ENCODE measurements around the gene PCOLCE2. TPM values are rescaled to one million over a fixed set of nuclear protein-coding genes. Genes with fewer than 3 reads are reported as not detected.

The PCOLCE2 gene
- total RNA-seq, 2 experiments from 2014 or later = 1.3 to 2.0 TPM

DNA sequence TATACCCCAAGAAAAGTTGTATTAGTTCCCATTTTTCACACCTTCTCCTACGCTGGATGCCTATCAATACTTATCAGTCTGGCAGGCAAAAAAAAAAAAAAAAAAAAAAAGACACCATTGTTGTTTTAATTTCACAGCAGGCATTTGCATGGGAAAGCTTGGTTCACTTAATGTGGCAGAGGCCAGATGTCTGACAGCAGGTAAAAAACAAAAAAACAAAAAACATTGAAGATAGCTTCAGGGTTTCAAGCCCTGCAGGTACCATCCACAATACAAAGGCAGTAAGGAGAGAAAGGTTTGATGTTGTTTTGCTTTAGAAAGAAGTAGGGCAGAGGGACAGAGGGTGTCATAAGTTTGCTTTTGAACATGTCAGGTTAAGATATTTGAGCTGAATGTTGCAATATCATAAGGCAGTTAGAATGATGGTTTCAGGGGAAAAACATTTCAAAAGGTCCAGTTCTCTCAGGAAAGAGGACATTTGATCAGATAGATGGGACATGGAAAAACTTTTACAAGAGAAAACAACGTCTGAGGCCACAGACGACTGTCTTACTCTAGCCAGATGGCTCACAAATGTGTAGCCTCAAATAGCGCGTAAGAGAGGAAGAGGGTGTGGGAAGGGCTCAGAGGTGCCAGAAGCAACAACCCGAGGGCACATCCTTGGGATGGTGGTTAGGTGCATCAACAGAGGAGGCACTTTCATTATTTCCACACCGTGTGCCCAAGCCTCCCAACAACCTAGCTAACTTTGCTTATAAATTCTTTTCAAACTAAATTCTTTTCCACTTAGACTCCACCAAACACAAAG lies 25.7 kb downstream of the PCOLCE2 start:
- Mint-ChIP-seq H3K9me3 (no peaks in the 10 kb centered on the region), H3K27me3 (peaks cover 37% of the 10 kb centered on the region), H3K4me1 (peaks cover 7% of the 10 kb centered on the region), H3K27ac (no peak overlapping the region), H3K4me3 (no peak overlapping the region), H3K36me3 (no peaks in the 10 kb centered on the region)
- no peak for DNase-seq

DNA sequence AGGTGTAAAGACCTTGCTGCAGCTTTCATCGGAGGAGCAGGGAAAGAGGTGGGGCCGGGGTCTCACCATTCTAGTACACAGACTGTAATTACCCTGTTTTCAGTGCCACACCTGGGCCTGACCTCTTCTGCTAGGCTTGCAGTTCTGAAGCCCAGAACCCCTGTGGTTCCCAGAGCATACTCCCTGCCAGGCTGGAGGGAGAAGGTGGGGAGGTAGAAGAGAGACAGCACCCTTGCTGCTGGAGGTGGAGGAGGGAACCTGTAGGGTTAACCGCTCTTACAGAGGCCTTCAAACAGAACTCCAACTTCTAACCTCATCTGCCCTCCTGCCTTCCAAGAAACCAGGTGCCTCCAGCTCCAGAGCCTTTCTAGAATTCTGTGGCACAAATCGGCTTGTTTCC lies 27.0 kb downstream of the PCOLCE2 start:
- Mint-ChIP-seq H3K4me3 (no peak overlapping the region), H3K27ac (no peak overlapping the region), H3K36me3 (no peaks in the 10 kb centered on the region), H3K9me3 (no peaks in the 10 kb centered on the region), H3K4me1 (peaks cover 7% of the 10 kb centered on the region), H3K27me3 (peaks cover 37% of the 10 kb centered on the region)
- no peak for DNase-seq

DNA sequence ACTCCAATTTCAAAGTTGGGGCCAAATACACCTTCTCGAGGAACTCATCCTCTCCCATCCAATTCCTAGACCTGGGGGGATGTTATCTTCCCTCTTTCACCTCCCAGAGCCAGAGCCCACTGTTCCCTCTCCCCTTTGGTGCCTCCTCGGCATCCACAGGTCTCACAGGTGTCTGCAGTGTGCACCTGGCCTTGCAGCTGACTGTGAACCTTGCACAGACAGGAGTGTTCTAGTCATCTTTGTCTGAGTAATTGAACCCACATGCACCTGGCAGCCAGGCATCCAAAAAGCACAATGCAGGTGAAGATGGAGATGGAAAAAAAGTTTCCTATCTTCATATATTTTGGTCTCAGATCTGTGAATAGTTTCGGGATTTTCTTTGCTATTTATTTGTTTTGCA lies 30.8 kb downstream of the PCOLCE2 start:
- Mint-ChIP-seq H3K4me3 (no peak overlapping the region), H3K4me1 (peaks cover under 1% of the 10 kb centered on the region), H3K27me3 (peaks cover 25% of the 10 kb centered on the region), H3K27ac (no peak overlapping the region), H3K9me3 (no peaks in the 10 kb centered on the region), H3K36me3 (no peaks in the 10 kb centered on the region)
- DNase-seq = no peak

DNA sequence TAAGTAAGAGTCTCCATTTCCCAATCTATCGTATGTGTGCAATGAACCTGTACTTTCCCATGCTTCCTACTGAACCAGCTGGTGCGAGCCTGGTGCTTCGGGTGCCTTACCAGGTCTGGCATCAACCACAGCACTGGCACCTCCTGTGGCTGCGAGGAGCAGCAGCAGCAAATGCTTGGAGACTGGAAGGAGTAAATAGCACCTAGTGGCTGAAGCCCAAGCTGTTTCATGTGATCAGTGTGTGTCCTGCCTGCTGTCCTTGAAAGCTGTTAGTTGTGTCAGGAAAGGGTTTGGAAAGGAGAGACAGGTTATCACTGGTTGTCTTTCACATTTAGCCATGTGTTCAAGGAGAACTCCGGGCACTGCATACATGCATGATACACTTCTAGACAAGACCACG lies 31.8 kb downstream of the PCOLCE2 start:
- H3K9me3 Mint-ChIP-seq = no peaks in the 10 kb centered on the region
- peaks cover 23% of the 10 kb centered on the region for H3K27me3 Mint-ChIP-seq
- H3K4me1 Mint-ChIP-seq = no peaks in the 10 kb centered on the region
- no peak for DNase-seq
- H3K4me3 Mint-ChIP-seq = no peak overlapping the region
- H3K27ac Mint-ChIP-seq = no peak overlapping the region
- H3K36me3 Mint-ChIP-seq = no peaks in the 10 kb centered on the region

DNA sequence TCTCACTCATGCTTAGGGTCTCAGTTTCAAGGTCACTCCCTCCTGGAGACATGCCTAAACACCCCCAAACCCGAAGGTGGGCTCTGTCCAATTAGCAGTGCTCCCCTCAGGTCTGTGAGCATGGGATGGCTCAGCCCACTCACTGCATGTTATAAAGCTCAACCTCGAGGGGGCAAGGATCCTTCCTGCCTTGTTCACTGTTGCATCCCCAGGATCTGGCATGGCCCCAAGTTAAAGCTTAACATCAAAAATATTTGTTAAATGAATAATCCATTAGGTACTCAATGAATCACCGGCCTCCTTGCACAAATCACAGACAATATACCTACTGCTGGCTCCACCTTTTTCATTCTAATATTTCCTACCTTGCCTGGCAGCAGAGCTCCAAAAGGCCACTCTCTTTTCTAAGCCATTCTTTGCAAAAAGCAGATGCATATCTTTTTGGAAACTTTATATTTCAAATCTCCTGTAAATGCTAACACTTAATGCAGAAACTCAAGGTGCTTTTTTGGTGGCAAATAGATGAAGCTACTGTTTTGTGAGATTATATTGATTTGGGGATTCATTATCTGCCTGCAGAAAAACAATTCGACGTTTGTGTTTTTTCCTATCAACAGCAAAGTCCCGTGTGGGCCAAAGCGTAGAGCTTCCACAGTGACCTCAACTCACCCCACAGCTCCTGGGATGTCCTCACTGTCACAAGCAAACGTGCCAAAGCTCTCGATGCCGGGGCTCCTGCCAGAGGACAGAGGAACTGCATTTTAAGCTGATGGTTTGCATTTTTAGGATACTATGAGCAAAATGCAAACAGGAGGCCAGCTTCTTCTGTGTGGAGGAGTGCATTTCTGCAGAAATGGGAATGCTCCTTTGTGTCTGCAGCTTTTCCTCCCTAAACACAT lies 35.4 kb downstream of the PCOLCE2 start:
- H3K36me3 Mint-ChIP-seq = no peaks in the 10 kb centered on the region
- no peaks in the 10 kb centered on the region for H3K9me3 Mint-ChIP-seq
- H3K27ac Mint-ChIP-seq = no peak overlapping the region
- no peaks in the 10 kb centered on the region for H3K27me3 Mint-ChIP-seq
- H3K4me3 Mint-ChIP-seq = no peak overlapping the region
- H3K4me1 Mint-ChIP-seq = no peaks in the 10 kb centered on the region
- DNase-seq = no peak

DNA sequence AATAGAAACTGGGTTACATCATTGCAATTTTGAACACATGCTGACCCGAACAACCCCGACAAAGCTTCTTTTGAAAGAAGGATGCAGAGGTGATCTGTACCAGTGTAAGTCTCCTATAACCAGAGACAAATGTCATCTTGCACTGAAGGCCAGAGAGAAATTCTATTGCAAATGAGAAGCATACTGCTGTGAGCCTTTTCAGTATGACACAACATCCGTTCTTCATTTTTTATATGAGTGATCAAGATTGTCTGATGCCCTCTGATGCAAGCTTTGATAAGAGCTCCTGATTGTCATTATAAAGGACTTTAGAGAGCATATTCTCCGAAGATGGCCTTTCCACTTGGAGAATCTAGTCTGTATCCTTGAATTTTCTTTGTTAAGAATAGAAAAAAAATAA lies 36.9 kb downstream of the PCOLCE2 start:
- Mint-ChIP-seq H3K36me3 (no peaks in the 10 kb centered on the region), H3K4me1 (no peaks in the 10 kb centered on the region), H3K27ac (no peak overlapping the region), H3K9me3 (no peaks in the 10 kb centered on the region), H3K27me3 (no peaks in the 10 kb centered on the region), H3K4me3 (no peak overlapping the region)
- no peak for DNase-seq

DNA sequence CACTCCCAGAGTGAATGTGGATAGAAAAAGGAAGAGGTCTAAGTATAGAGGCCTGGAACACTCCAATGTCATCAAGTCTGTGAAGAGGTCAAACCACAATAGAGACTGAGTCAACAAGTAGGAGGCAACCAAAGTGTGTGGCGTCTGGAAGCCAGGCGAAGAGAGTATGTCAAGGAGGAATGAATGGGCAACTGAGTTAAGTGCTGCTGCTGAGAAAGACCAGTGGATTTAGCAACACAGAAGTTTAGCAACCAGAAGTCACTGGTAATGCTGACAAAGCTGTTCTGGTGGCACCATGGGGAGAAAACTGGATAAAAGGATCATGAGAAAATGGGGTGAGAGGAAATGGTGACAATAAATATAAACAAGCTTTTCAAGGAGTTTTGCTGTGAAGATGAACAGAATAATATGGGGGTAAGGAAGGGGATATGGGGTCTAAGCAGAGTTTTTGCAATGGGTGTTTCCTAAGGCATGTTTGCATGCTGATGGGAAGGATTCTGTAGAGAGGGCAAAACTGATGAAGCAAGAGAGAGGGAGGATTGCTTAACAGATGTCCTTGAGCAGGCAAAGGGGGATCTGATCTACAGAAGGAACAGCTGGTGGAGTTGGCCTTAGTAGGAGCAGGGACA lies 38.4 kb downstream of the PCOLCE2 start:
- Mint-ChIP-seq H3K27ac (no peak overlapping the region), H3K36me3 (no peaks in the 10 kb centered on the region), H3K4me3 (no peak overlapping the region), H3K9me3 (no peaks in the 10 kb centered on the region), H3K27me3 (no peaks in the 10 kb centered on the region), H3K4me1 (no peaks in the 10 kb centered on the region)
- no peak for DNase-seq

DNA sequence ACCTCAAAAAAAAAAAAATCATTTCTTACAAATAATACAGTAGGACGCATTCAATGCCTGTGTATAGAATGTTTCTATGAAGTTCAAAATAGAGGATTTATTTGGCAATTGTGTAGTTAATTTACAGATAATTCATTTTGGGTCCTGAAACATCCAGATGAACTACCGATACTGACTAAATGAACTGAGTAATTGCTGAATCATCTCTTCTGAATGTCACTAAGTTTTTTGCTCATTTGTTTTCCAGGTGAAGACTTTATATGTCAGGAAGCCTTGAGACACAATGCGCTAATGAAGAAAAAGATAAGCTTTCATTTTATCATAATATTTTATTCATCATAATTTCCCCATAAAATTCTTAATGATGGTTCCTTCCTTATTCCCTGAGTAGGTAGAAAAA lies 39.7 kb downstream of the PCOLCE2 start:
- H3K36me3 Mint-ChIP-seq = no peaks in the 10 kb centered on the region
- H3K4me3 Mint-ChIP-seq = no peak overlapping the region
- DNase-seq = no peak
- H3K9me3 Mint-ChIP-seq = no peaks in the 10 kb centered on the region
- no peak overlapping the region for H3K27ac Mint-ChIP-seq
- peaks cover 2% of the 10 kb centered on the region for H3K4me1 Mint-ChIP-seq
- H3K27me3 Mint-ChIP-seq = no peaks in the 10 kb centered on the region

DNA sequence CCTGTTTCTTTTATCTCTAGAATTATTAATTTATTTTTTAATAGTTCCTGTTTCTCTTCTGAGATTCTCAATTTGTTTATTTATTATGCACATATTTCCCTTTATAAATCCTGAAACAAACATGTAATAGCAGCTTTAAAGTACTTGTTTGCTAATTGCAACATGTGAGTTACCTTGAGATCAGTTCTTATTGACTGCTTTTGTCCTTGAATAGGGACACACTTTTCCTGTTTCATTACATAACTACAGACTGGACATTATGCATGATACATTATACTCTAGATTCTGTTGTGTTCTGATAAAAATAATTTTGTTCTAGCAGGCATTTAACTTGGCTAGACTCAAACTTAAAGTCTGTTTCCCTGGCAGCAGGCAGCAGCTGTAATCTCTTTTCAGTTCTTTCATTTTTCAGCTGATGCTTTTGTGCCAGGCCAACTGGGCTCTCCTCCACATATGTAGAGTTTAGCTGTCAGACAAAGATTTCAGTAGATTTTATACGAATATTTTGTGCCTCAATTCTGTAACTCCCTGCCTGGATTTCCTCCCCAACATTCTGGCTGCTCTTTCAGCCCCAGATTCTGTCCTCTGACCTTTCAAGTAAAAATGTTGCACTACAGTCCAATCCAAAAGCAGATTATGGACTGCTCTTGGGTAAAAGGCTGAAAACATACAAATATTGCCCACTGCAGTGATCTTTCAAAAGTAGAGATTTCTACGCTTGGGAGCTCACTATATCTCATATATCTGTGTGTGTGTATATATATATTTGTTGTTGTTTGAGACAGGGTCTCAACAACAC lies 41.9 kb downstream of the PCOLCE2 start:
- H3K4me3 Mint-ChIP-seq = no peak overlapping the region
- H3K9me3 Mint-ChIP-seq = no peaks in the 10 kb centered on the region
- peaks cover 2% of the 10 kb centered on the region for H3K4me1 Mint-ChIP-seq
- H3K27ac Mint-ChIP-seq = no peak overlapping the region
- no peak for DNase-seq
- H3K27me3 Mint-ChIP-seq = no peaks in the 10 kb centered on the region
- H3K36me3 Mint-ChIP-seq = no peaks in the 10 kb centered on the region

DNA sequence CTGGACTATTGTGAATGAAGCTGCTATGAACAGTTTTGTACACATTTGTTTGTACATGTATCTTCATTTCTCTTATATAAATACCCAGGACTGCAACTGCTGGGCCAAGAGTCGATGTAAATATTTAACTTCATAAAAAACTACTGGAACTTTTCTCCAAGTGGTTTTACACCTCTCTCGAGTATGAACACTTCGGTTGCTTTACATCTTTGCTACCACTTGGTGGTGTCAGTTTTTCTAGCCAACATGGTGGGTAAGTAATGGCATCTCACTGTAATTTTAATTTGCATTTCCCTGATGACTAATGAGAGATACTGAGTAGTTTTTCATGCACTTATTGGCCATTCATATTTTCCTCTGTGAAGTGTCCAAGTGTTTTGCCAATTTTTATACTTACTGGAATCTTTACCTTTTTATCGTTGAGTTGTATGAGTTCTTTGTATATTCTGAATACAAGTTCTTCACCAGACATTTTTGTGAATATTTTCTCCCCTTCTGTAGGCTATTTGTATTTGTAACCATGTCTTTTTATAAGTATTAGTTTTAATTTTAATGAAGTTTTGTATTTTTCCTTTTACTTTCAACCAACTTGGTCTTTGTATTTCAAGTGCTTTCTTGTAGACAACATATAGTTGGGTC lies 44.4 kb downstream of the PCOLCE2 start:
- Mint-ChIP-seq H3K9me3 (no peaks in the 10 kb centered on the region), H3K27ac (no peak overlapping the region), H3K4me3 (no peak overlapping the region), H3K4me1 (peaks cover 2% of the 10 kb centered on the region), H3K36me3 (no peaks in the 10 kb centered on the region), H3K27me3 (peaks cover 3% of the 10 kb centered on the region)
- DNase-seq = no peak

DNA sequence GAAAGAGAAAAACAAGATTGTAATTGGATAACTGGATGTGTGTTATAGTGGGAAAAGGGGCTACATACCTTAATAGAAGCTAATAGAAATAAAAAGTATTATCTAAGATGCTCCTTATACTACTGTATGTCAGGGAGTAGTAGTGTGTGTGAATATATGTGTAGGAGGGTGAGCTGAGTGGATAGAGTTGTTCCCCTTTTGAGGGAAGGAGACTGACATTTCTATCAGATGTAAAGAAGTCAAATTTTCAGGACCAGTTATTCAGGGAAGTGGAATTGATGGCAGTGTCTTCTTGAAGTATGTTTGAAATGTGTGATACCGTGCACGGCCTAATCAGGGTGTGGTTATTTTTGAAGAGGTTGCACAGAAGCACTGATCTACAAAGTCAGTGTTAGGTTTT lies 49.1 kb downstream of the PCOLCE2 start:
- DNase-seq = no peak
- Mint-ChIP-seq H3K27me3 (peaks cover 10% of the 10 kb centered on the region), H3K36me3 (no peaks in the 10 kb centered on the region), H3K9me3 (no peaks in the 10 kb centered on the region), H3K4me1 (peaks cover 2% of the 10 kb centered on the region), H3K27ac (no peak overlapping the region), H3K4me3 (no peak overlapping the region)

DNA sequence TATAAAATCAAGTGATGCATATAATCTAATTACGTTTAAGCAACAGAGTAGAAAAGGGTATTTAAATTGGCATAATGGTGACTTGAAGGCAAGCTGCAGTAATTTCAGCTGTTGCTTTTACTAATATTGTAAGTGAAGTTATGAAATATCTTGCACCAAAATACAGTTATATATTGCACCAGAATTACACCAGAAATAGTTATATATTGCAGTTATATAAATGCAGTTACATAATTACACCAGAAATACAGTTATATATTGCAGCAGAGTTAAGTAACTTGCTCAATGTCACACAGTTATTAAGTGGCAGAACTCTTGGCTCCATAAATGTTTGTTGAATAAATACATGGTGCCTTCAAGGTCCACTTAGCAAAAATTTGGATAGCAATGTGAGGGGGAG lies 51.4 kb downstream of the PCOLCE2 start:
- DNase-seq = no peak
- no peak overlapping the region for H3K4me3 Mint-ChIP-seq
- no peaks in the 10 kb centered on the region for H3K4me1 Mint-ChIP-seq
- no peak overlapping the region for H3K27ac Mint-ChIP-seq
- H3K36me3 Mint-ChIP-seq = no peaks in the 10 kb centered on the region
- peaks cover 14% of the 10 kb centered on the region for H3K27me3 Mint-ChIP-seq
- no peaks in the 10 kb centered on the region for H3K9me3 Mint-ChIP-seq

DNA sequence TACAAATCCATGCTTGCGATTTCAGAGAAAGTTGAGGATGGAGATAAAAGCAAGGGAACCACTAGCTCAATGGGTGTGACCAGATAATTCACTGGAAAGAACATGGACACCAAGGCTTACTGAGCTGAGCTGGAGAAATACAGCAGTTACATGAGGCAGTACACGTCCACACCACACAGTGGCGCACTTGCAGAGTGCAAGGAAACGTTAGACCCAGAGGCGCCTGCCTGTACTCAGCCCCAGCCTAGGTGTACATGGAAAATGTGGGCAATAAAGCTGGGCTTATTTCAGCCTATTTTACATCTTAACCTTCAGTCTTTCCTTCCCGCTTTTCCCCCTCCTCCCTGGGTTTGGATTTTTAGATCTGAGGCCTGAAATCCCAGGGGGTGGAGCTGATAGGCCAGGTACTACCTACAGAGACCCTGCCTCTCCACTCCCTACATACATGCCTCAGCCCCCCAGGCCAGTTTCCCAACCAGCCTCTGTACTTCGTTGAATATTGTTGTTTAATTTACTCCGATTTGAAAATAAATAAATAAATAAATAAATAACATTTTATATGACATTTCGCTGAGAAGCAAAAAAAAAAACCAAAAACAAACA lies 60.1 kb downstream of the PCOLCE2 start:
- no peak overlapping the region for H3K4me3 Mint-ChIP-seq
- peak; percentile 69 for DNase-seq
- peaks cover 3% of the 10 kb centered on the region for H3K4me1 Mint-ChIP-seq
- no peaks in the 10 kb centered on the region for H3K36me3 Mint-ChIP-seq
- H3K27me3 Mint-ChIP-seq = peaks cover 8% of the 10 kb centered on the region
- H3K9me3 Mint-ChIP-seq = no peaks in the 10 kb centered on the region
- H3K27ac Mint-ChIP-seq = no peak overlapping the region

DNA sequence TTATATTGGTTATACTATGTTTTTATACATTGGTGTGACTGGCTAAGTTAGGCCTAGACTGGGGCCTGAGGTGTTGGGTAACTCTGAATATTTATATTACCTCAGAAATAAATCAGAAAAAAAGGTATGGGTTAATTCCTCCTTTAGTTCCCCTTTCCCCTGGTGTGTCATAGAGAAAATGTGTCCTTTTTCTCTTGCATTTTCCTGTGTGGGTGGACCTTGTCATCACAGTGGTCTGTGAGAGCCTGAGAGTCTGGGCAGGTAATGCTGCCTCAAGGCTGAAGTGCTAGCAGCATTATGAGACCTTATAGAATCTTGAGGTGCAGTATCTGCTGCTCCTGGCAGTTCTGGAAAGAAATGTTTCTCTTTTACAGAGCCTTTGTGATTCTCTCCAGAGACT lies 69.7 kb downstream of the PCOLCE2 start:
- H3K4me3 Mint-ChIP-seq = no peak overlapping the region
- no peaks in the 10 kb centered on the region for H3K36me3 Mint-ChIP-seq
- H3K9me3 Mint-ChIP-seq = no peaks in the 10 kb centered on the region
- peaks cover 30% of the 10 kb centered on the region for H3K27me3 Mint-ChIP-seq
- no peak overlapping the region for H3K27ac Mint-ChIP-seq
- peaks cover 2% of the 10 kb centered on the region for H3K4me1 Mint-ChIP-seq
- DNase-seq = no peak

Data from activated naive CD8-positive, alpha-beta T cell treated with anti-CD3 and anti-CD28 coated beads for 36 hours (primary cell).